ENCODE data around the gene MST1R. TPM values are rescaled to one million over a fixed set of nuclear protein-coding genes. Genes with fewer than 3 reads are reported as not detected.
"Not testable (repeated sequence)": the region's sequence is repeated elsewhere in the genome, so short reads cannot be mapped to it uniquely, and the experiment has no call there.

The MST1R gene
- total and polyA plus RNA-seq, 7 donors: 1.2 to 106 (median 4.2) TPM

GRCh38 chr3:49908373-49909199 is 4.9 kb upstream of the MST1R start:
- Histone ChIP-seq H3K4me1 (peaks cover 0 to 23% (median 17%) of the 10 kb centered on the region in 4 donors), H3K27ac (no peak overlapping the region), H3K9me3 (no peaks in the 10 kb centered on the region), H3K27me3 (no peaks in the 10 kb centered on the region), H3K36me3 (peaks cover 0 to 42% (median 15%) of the 10 kb centered on the region in 4 donors), H3K4me3 (no peak overlapping the region)
- WGBS, 2 donors: 95 to 96% methylated on average over 14 of the region's 14 CpGs
- intact Hi-C loops (cut with DNase I): no loop called here
- DNase-seq: no peak
- TF ChIP-seq CTCF (IDR thresholded peaks at IDR 0.05) (no peak), POLR2AphosphoS5 (IDR thresholded peaks at IDR 0.05) (no peak), POLR2A (IDR thresholded peaks at IDR 0.05) (no peak), EP300 (IDR thresholded peaks at IDR 0.05) (no peak)

DNA sequence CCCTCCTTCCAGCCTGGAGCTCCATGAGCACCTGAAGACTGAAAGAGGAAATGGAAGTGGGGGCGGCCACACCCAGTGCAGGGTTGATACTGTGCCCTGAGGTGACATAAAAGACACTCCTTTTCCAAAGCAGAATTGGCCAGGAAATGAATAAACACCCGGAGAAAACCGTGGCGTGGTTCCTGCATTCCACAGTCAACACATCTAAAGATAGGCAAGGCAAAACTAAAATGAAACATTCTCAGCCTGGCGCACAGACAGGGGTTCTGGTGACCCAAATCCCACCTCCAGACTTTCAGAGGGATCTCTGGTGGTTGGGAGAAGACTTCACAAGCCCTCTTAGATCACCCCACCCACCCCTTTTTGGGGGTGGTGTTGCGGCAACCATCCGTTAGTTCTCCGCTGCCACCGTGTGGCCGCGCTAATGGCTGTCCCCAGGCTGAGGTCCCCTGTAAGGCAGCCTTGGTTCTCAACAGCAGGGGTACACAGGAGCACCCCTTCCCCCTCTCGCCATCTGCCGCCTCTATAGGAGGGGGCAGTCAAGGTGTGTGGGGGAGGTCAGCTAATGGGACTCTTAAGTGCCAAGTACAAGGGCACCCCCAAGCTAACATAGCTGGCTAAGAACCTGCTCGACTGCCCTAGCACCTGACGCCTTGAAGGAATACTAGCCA is 2.5 kb upstream of the MST1R start:
- Histone ChIP-seq H3K4me3 (peak overlapping the region in 3 of 4 donors; percentile 30 to 38 (median 35)), H3K9me3 (no peaks in the 10 kb centered on the region), H3K27ac (peak overlapping the region; percentile 32 to 61 (median 46)), H3K4me1 (peaks cover 0 to 34% (median 22%) of the 10 kb centered on the region in 4 donors), H3K36me3 (peaks cover 0 to 22% (median 15%) of the 10 kb centered on the region in 4 donors), H3K27me3 (no peaks in the 10 kb centered on the region)
- no peak for DNase-seq
- WGBS, 2 donors: 4 to 16% methylated on average over 15 of the region's 15 CpGs
- intact Hi-C loops (cut with DNase I): loop anchor here (1.0 kb wide), 1 partner anchor 104 kb away; no protein-coding TSS in a partner anchor
- TF ChIP-seq EP300 (IDR thresholded peaks at IDR 0.05) (no peak), CTCF (IDR thresholded peaks at IDR 0.05) (peak; percentile 24 to 80 (median 58)), POLR2A (IDR thresholded peaks at IDR 0.05) (no peak), POLR2AphosphoS5 (IDR thresholded peaks at IDR 0.05) (peak in 1 of 4 donors; percentile 18)

DNA sequence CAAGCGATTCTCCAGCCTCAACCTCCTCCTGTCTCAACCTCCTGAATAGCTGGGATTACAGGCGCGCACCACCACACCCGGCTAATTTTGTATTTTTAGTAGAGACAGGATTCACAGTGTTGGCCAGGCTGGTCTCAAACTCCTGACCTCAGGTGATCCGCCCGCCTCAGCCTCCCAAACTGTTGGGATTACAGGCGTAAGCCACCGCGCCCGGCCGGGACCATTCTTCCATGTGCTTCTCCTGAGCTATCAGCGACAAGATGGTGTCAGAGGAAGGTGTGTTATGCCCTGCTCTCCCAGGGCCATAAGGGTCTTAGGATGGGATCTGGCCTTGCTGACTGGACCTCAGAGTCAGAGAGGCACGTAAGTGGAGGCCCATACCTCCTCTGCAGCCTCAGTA is 775 bp upstream of the MST1R start:
- not testable (repeated sequence) for DNase-seq, H3K36me3 ChIP-seq, H3K9me3 ChIP-seq, H3K27me3 ChIP-seq
- peaks cover 0 to 44% (median 22%) of the 10 kb centered on the region in 4 donors for H3K4me1 ChIP-seq
- 91 to 94% methylated on average over 13 of the region's 13 CpGs for WGBS, 2 donors
- intact Hi-C loops (cut with DNase I): loop anchor here (5.0 kb wide), 1 partner anchor 202 kb away; no protein-coding TSS in a partner anchor
- peak overlapping the region; percentile 22 to 64 (median 57) for H3K27ac ChIP-seq
- H3K4me3 ChIP-seq: peak overlapping the region in 1 of 4 donors; percentile 42

DNA sequence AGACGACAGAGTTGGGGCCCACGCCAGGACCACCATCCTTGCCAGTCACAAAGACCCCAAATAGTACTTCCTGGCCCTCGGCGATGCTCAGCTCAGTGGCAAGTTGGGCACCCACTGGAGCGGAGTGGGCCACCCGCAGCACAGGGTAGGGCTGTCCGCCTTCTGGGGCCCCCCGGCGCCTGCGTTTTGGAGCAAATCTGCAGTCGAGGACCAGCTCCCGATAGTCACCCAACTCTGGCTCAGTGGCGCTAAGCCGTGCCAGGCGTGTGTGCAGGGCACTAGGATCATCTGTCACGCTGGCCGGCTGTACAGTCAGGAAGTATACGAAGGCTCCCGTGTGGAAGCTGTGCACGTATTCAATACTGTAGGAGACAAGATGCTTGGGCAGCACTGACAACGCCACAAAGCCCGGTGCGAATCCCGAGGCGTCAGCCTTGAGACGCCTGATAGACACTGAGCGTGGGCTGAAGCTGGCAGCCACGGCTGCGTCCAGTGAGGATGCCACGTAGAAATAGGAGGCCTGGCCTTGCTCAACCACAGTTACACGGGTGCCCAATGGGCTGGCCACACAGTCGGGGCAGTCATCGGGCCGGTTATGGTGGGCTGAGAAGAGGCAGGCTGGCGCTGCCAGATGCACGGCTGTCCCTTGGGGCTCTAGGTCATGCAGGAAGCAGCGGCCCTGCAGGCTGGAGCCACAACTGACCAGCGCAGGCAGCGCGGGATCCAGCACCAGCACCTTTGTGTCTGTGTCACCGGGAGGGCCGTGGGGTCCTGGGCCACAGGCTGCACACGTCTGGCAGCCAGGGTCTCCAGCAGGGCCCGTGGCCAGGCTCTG is 945 bp downstream of the MST1R start:
- intact Hi-C loops (cut with DNase I): loop anchor here (5.0 kb wide), 1 partner anchor 200 kb away; no protein-coding TSS in a partner anchor

More for the DNA sequence above, 945 bp downstream of the MST1R start:
- TF ChIP-seq POLR2AphosphoS5 (IDR thresholded peaks at IDR 0.05) (no peak), CTCF (IDR thresholded peaks at IDR 0.05) (no peak)
- no peak for DNase-seq
- Histone ChIP-seq H3K27ac (peak overlapping the region in 1 of 4 donors; percentile 22), H3K27me3 (no peaks in the 10 kb centered on the region), H3K36me3 (no peaks in the 10 kb centered on the region), H3K9me3 (no peaks in the 10 kb centered on the region), H3K4me1 (peaks cover 0 to 44% (median 22%) of the 10 kb centered on the region in 4 donors), H3K4me3 (peak overlapping the region in 2 of 4 donors; percentile 45 to 46)
- 77 to 95% methylated on average over 44 of the region's 44 CpGs for WGBS, 2 donors

All from sigmoid colon (tissue), 7 donors.